Lower lobe of right lung (tissue), 2 donors: ENCODE measurements around the gene GALT. TPM values are rescaled to one million over a fixed set of nuclear protein-coding genes. Genes with fewer than 3 reads are reported as not detected.

Source experiments
- ATAC-seq, 2 donors: fragments of 200-7000 bp; cut with Tn5 transposase; one replicate each; pipeline ENCODE4 v1.9.1; 2020 to 2022; ENCODE audit warnings: mild to moderate bottlenecking in 2 of 2, moderate library complexity in 2 of 2
- DNase-seq: peaks from one replicate; pipeline ENCODE4 v3.0.0-alpha.2; 2020
- H3K27ac ChIP-seq: fragments of 200-600 bp; one replicate; pipeline ENCODE4 v1.8.0; 2022
- H3K27me3 ChIP-seq: fragments of 200-600 bp; one replicate; pipeline ENCODE4 v1.8.0; 2022; ENCODE audit warnings: low read depth
- H3K36me3 ChIP-seq: fragments of 200-600 bp; one replicate; pipeline ENCODE4 v1.8.0; 2022; ENCODE audit warnings: mild to moderate bottlenecking
- H3K4me1 ChIP-seq: fragments of 200-600 bp; one replicate; pipeline ENCODE4 v1.8.0; 2022
- H3K4me3 ChIP-seq: fragments of 200-600 bp; one replicate; pipeline ENCODE4 v1.8.0; 2022; ENCODE audit warnings: mild to moderate bottlenecking
- H3K9me3 ChIP-seq: fragments of 200-600 bp; one replicate; pipeline ENCODE4 v1.8.0; 2022
- CTCF ChIP-seq: fragments of 200-600 bp; IDR thresholded peaks from one replicate; pipeline ENCODE4 v1.8.0; 2022; ENCODE audit warnings: antibody characterized with exemption, mild to moderate bottlenecking
- intact Hi-C: fragments of 100-400 bp; cut with DNase I; formaldehyde crosslinking; loops from one replicate; pipeline ENCODE4 v1.11.0; 2022
- total RNA-seq: library from RNA; stranded (reverse); fragmentation: NEBNext Ultra II Directional; extraction: Animal tissue kit (Norgen Biotek cat#: 25700); gene quantifications from one replicate; pipeline ENCODE4 v1.2.1, GENCODE V29; 2021
- donor health status: DM: no; HTN: yes; CAD: no; lungs with severe emphysema.

The GALT gene
- total RNA-seq, 1 donor from 2014 or later: 51.3 TPM

GRCh38 chr9:34653151-34654072 is 6.9 kb downstream of the GALT start:
- intact Hi-C loops: no loop called here
- Histone ChIP-seq H3K27ac (peak overlapping the region; percentile 72), H3K4me3 (no peak overlapping the region), H3K36me3 (peaks cover 25% of the 10 kb centered on the region), H3K9me3 (no peaks in the 10 kb centered on the region), H3K27me3 (no peaks in the 10 kb centered on the region), H3K4me1 (peaks cover 45% of the 10 kb centered on the region)
- ATAC-seq (no peak), DNase-seq (no peak)
- no peak for TF ChIP-seq CTCF

- Histone ChIP-seq H3K4me1 (peaks cover 45% of the 10 kb centered on the region), H3K4me3 (no peak overlapping the region), H3K9me3 (no peaks in the 10 kb centered on the region), H3K27me3 (no peaks in the 10 kb centered on the region), H3K36me3 (peaks cover 16% of the 10 kb centered on the region), H3K27ac (peak overlapping the region; percentile 46)
- intact Hi-C loops: no loop called here
- ATAC-seq: peak in 1 of 2 donors; percentile 28
- TF ChIP-seq CTCF: no peak
- DNase-seq: no peak
Measured at GRCh38 chr9:34654323-34655051, 8.0 kb downstream of the GALT start.

- TF ChIP-seq CTCF: no peak
- Histone ChIP-seq H3K36me3 (peaks cover 16% of the 10 kb centered on the region), H3K4me3 (no peak overlapping the region), H3K27me3 (no peaks in the 10 kb centered on the region), H3K9me3 (no peaks in the 10 kb centered on the region), H3K4me1 (peaks cover 45% of the 10 kb centered on the region), H3K27ac (no peak overlapping the region)
- no peak for ATAC-seq
- DNase-seq: no peak
- intact Hi-C loops: no loop called here
Measured at GRCh38 chr9:34655394-34655793, 8.9 kb downstream of the GALT start.

GRCh38 chr9:34656992-34657391 is 10.5 kb downstream of the GALT start:
- ATAC-seq (no peak), DNase-seq (no peak)
- H3K4me3 ChIP-seq: no peak overlapping the region
- no peaks in the 10 kb centered on the region for H3K9me3 ChIP-seq
- no peaks in the 10 kb centered on the region for H3K27me3 ChIP-seq
- no peak for TF ChIP-seq CTCF
- intact Hi-C loops: no loop called here
- no peak overlapping the region for H3K27ac ChIP-seq
- peaks cover 18% of the 10 kb centered on the region for H3K36me3 ChIP-seq
- H3K4me1 ChIP-seq: peaks cover 32% of the 10 kb centered on the region

- intact Hi-C loops: no loop called here
- TF ChIP-seq CTCF: no peak
- Histone ChIP-seq H3K9me3 (no peaks in the 10 kb centered on the region), H3K27ac (no peak overlapping the region), H3K27me3 (no peaks in the 10 kb centered on the region), H3K4me1 (peaks cover 19% of the 10 kb centered on the region), H3K4me3 (no peak overlapping the region), H3K36me3 (peaks cover 23% of the 10 kb centered on the region)
- DNase-seq (no peak), ATAC-seq (no peak)
Measured at GRCh38 chr9:34658461-34658860, 12.0 kb downstream of the GALT start.
